Myocyte (in vitro differentiated cells): ENCODE data around the gene ZC3H12A. TPM values are rescaled to one million over a fixed set of nuclear protein-coding genes. Genes with fewer than 3 reads are reported as not detected.

ENCODE experiments used
- DNase-seq: peaks from one replicate; pipeline ENCODE4 v3.0.0-alpha.2; 2012; ENCODE audit warnings: low read depth
- total RNA-seq: library from RNA; depleted of rRNA; stranded (reverse); fragments of >200 nt; gene quantifications from 2 replicates; pipeline ENCODE4 v1.2.3, GENCODE V29; 2014

ZC3H12A gene
- total RNA-seq, 1 donor from 2014 or later, result 6.5 TPM

GRCh38 chr1:37477946-37478345, 3.6 kb downstream of the ZC3H12A start:
- DNase-seq, result no peak

- peak; percentile 38 for DNase-seq
Measured at GRCh38 chr1:37478451-37478881, 4.1 kb downstream of the ZC3H12A start.

- no peak for DNase-seq
Measured at GRCh38 chr1:37478890-37479254, 4.5 kb downstream of the ZC3H12A start.

GRCh38 chr1:37479255-37480124, 5.1 kb downstream of the ZC3H12A start:
- DNase-seq, result peak; percentile 89

GRCh38 chr1:37480125-37480466, 5.7 kb downstream of the ZC3H12A start:
- no peak for DNase-seq

GRCh38 chr1:37480581-37481288, 6.4 kb downstream of the ZC3H12A start:
- no peak for DNase-seq

- no peak for DNase-seq
Measured at GRCh38 chr1:37481289-37482003, 7.1 kb downstream of the ZC3H12A start.

GRCh38 chr1:37482004-37482785, 7.8 kb downstream of the ZC3H12A start:
- DNase-seq, result no peak

GRCh38 chr1:37482796-37483744, 8.7 kb downstream of the ZC3H12A start:
- DNase-seq, result no peak

- no peak for DNase-seq
Measured at GRCh38 chr1:37483785-37484184, 9.4 kb downstream of the ZC3H12A start.

GRCh38 chr1:37484325-37485051, 10.1 kb downstream of the ZC3H12A start:
- DNase-seq, result no peak

GRCh38 chr1:37485902-37486679, 11.7 kb downstream of the ZC3H12A start:
- peak; percentile 59 for DNase-seq

- peak; percentile 95 for DNase-seq
Measured at GRCh38 chr1:37486680-37487618, 12.6 kb downstream of the ZC3H12A start.

GRCh38 chr1:37487619-37487984, 13.2 kb downstream of the ZC3H12A start:
- no peak for DNase-seq

GRCh38 chr1:37493336-37494098, 19.1 kb downstream of the ZC3H12A start:
- DNase-seq, result no peak

- no peak for DNase-seq
Measured at GRCh38 chr1:37495875-37496274, 21.5 kb downstream of the ZC3H12A start.

- DNase-seq, result no peak
Measured at GRCh38 chr1:37497832-37498231, 23.5 kb downstream of the ZC3H12A start.
